Measurements from ENCODE around the gene ZBTB37. TPM values are rescaled to one million over a fixed set of nuclear protein-coding genes. Genes with fewer than 3 reads are reported as not detected.

The ZBTB37 gene
- total RNA-seq, 1 donor from 2014 or later, result 15.7 TPM

DNA sequence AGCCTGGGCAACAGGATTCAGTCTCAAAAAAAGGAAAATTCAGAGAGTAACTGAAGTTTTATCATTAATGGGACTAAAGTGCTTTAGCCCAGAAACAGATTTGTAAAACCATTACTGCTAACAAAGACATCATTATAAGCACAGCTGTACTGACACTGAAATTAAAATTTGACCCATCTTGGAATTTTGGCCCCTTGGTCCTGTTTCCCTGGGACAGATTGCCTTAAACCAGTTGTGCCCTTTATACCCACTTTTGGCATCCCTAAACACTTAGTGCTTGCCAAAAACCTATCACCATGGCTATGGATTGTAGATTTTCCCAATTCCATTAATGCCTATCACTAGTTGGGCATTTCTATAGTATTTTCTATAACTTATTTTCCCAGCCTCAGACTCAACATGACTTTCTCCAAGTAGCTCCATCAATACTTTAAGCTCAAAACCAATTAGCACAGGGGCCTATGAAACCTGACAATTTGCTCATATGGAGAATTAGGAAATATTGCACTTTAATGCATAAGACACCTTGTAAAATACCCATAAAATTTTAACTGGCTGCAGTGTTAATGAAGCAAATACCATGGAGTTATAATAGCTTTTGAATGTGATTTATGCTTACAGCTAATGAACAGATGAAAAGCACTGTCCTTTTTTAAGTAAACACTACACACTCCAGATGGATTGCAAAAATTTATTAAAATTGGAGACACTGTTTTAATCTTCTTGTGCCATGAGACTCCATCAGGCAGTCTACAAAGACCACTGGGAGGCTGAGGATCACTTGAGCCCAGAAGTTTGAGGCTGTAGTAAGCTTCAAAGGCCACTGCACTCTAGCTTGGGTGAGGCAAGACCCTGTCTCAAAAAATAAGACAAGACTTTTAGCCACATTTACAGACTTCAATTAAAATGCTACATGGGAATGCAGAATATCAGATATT lies 4.7 kb upstream of the ZBTB37 start:
- Mint-ChIP-seq H3K4me3 (peak overlapping the region; percentile 100), H3K27me3 (ENCODE audit: low read depth) (peaks cover 8% of the 10 kb centered on the region), H3K9me3 (no peaks in the 10 kb centered on the region)

DNA sequence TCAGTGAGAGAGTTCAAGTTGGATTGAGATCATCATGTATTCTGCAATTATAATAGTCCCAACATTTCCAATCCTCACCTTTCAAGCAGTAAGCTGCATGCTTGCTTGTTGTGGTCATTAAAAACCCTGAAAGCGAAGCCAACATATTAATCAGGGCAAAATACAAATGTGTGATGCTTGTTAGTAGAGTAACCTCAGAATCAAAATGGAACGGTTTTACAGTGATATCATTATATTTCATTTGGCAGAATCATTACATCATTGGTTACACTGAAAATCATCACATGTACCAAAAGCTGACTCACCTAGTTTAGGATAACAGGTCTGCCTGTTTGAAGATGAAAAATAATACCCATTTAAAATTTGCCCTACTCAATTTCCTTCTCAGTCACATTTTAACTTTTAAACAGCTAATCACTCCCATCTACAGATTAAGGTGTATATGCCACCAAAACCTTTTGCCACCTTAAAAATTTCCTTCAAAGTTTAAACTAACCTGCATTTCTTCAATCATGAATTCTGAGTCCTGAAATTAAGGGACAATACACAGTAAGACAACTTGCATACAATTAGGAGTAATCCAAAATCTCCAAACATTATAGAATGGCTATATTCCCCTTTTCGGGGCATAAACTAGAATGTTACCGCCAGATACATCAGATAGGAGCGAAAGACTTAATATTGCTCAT lies 3.9 kb upstream of the ZBTB37 start:
- TF ChIP-seq, protein P1, sequence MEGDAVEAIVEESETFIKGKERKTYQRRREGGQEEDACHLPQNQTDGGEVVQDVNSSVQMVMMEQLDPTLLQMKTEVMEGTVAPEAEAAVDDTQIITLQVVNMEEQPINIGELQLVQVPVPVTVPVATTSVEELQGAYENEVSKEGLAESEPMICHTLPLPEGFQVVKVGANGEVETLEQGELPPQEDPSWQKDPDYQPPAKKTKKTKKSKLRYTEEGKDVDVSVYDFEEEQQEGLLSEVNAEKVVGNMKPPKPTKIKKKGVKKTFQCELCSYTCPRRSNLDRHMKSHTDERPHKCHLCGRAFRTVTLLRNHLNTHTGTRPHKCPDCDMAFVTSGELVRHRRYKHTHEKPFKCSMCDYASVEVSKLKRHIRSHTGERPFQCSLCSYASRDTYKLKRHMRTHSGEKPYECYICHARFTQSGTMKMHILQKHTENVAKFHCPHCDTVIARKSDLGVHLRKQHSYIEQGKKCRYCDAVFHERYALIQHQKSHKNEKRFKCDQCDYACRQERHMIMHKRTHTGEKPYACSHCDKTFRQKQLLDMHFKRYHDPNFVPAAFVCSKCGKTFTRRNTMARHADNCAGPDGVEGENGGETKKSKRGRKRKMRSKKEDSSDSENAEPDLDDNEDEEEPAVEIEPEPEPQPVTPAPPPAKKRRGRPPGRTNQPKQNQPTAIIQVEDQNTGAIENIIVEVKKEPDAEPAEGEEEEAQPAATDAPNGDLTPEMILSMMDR (conservative IDR thresholded peaks at IDR 0.05), result no peak
- peak overlapping the region; percentile 100 for H3K4me3 Mint-ChIP-seq
- DNase-seq (ENCODE audit: low read depth, low spot score), result no peak
- H3K27me3 Mint-ChIP-seq (ENCODE audit: low read depth), result peaks cover 8% of the 10 kb centered on the region
- no peaks in the 10 kb centered on the region for H3K9me3 Mint-ChIP-seq
- H3K27ac Mint-ChIP-seq (ENCODE audit: unreplicated experiment), result peak overlapping the region; percentile 71
- H3K4me1 Mint-ChIP-seq, result peaks cover 51% of the 10 kb centered on the region
- peaks cover 53% of the 10 kb centered on the region for H3K36me3 Mint-ChIP-seq (ENCODE audit: low read depth)

More for the DNA sequence above, 4.7 kb upstream of the ZBTB37 start:
- DNase-seq (ENCODE audit: low read depth, low spot score), result no peak
- TF ChIP-seq, protein P1 (conservative IDR thresholded peaks at IDR 0.05), result no peak
- Mint-ChIP-seq H3K4me1 (peaks cover 44% of the 10 kb centered on the region), H3K36me3 (ENCODE audit: low read depth) (peaks cover 53% of the 10 kb centered on the region), H3K27ac (ENCODE audit: unreplicated experiment) (no peak overlapping the region)

DNA sequence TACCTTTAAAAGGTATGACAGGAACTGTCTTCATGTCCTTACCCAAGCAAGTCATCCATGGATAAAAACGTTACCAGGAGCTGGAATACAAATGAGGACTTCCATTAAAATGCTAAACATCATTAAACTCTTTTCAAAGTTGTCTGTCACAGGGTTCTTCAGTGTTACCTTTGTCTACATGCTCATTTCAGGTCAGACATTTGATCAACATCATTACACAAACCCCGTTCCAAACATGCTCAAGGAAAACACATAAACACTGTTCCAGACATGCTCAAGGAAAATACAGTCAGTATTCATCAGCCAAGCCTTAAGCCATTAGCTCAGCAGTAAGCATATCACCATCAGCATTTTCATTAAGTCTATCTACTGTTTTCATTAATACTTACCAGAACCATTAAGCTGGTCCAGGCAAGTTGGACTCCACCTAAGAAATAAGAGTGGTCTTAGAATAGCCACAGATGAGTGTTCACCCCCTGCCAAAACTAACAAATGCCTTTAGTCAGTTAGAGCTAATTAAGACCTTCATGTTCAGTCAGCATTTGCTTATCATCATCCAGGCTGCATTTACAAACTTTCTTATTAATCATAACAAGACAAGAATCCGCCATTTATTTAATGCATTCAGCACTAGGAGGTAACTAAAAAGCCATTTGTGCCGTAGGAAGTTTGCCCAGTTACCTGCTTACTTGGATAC lies 2.6 kb upstream of the ZBTB37 start:
- peaks cover 55% of the 10 kb centered on the region for H3K4me1 Mint-ChIP-seq

DNA sequence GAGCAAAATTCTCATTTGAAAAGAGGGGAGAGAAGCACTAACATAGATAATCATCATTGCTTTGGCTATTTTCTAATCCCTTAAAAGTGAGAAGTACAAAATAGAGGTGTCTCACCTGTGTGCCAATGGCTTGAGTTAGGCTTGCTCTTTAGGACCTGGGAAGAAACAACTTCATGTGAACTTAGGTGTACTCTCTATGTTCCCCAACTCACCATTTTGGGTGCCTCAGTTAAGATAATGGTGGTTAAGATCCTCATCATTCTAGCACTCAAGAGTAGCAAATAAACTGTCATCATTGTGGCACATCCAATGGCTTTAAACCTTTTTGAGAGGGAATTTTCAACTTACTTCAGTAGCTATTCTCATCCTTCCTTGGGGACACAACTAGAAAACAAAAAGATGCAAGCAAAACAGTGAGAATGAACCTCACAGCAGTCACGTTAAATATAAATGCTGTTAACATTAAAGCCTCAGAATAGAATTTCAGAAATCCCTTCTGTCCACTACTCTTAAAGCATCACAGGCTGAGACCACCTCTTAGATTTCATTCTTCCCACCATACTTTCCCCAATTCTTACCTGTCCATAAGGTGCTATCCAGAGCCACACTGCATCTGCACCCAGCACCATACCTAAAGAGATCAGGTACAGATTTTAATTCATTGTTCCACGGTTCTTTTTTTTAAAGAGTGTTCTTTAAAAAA lies 1.6 kb upstream of the ZBTB37 start:
- Mint-ChIP-seq H3K27ac (ENCODE audit: unreplicated experiment) (peak overlapping the region; percentile 99), H3K4me1 (peaks cover 60% of the 10 kb centered on the region), H3K27me3 (ENCODE audit: low read depth) (peaks cover 8% of the 10 kb centered on the region), H3K36me3 (ENCODE audit: low read depth) (peaks cover 53% of the 10 kb centered on the region), H3K9me3 (no peaks in the 10 kb centered on the region), H3K4me3 (peak overlapping the region; percentile 100)
- TF ChIP-seq, protein P1 (conservative IDR thresholded peaks at IDR 0.05), result no peak
- no peak for DNase-seq (ENCODE audit: low read depth, low spot score)

More for the DNA sequence above, 2.6 kb upstream of the ZBTB37 start:
- Mint-ChIP-seq H3K27me3 (ENCODE audit: low read depth) (peaks cover 8% of the 10 kb centered on the region), H3K27ac (ENCODE audit: unreplicated experiment) (peak overlapping the region; percentile 91), H3K36me3 (ENCODE audit: low read depth) (peaks cover 49% of the 10 kb centered on the region), H3K9me3 (no peaks in the 10 kb centered on the region), H3K4me3 (peak overlapping the region; percentile 100)
- TF ChIP-seq, protein P1 (conservative IDR thresholded peaks at IDR 0.05), result no peak
- DNase-seq (ENCODE audit: low read depth, low spot score), result no peak

Data from neural crest cell (in vitro differentiated cells).